Fibroblast of the aortic adventitia (primary cell): ENCODE data around the gene ERICH4. TPM values are rescaled to one million over a fixed set of nuclear protein-coding genes. Genes with fewer than 3 reads are reported as not detected.

ENCODE experiments used
- DNase-seq: peaks from one replicate; pipeline ENCODE4 v3.0.0-alpha.2; 2010; ENCODE audit warnings: low read depth
- H3K4me3 ChIP-seq: 2 replicates; pipeline ENCODE4 v1.5.1; 2011; ENCODE audit warnings: low read depth, mild to moderate bottlenecking, control low read depth, low read length, moderate library complexity
- total RNA-seq: library from RNA; depleted of rRNA; stranded (reverse); fragments of >200 nt; gene quantifications from 2 replicates; pipeline ENCODE4 v1.2.3, GENCODE V29; 2012; ENCODE audit warnings: low replicate concordance
- TF ChIP-seq, protein P1 (sequence below): IDR thresholded peaks from 2 replicates; pipeline ENCODE4 v1.5.1; 2011; ENCODE audit warnings: mild to moderate bottlenecking, low read length, control low read depth, inconsistent platforms; ENCODE audit not compliant: insufficient read depth

Gene ERICH4
- total RNA-seq, 1 donor: not detected

DNA sequence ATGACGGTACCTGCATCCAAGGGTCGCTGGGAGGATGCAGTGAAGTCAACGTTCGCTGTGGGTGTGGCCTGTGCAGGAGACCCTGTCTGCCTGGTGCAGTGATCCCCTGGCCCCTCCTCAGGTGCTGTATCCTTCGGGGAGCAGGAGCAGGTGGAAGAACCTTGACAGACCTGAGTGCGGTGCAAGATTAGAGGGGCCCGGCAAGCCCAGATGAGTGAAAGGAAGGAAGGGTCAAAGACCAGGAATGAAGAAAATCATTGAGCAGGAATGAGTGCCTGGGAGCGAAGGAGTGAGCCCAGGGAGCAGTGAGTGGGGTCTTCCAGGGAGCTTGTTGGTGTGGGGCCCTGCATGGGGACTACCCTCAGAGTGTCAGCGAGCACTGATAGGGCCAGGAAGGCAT, 28.5 kb upstream of the ERICH4 start:
- DNase-seq: no peak
- no peak overlapping the region for H3K4me3 ChIP-seq
- TF ChIP-seq, protein P1, sequence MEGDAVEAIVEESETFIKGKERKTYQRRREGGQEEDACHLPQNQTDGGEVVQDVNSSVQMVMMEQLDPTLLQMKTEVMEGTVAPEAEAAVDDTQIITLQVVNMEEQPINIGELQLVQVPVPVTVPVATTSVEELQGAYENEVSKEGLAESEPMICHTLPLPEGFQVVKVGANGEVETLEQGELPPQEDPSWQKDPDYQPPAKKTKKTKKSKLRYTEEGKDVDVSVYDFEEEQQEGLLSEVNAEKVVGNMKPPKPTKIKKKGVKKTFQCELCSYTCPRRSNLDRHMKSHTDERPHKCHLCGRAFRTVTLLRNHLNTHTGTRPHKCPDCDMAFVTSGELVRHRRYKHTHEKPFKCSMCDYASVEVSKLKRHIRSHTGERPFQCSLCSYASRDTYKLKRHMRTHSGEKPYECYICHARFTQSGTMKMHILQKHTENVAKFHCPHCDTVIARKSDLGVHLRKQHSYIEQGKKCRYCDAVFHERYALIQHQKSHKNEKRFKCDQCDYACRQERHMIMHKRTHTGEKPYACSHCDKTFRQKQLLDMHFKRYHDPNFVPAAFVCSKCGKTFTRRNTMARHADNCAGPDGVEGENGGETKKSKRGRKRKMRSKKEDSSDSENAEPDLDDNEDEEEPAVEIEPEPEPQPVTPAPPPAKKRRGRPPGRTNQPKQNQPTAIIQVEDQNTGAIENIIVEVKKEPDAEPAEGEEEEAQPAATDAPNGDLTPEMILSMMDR: no peak

DNA sequence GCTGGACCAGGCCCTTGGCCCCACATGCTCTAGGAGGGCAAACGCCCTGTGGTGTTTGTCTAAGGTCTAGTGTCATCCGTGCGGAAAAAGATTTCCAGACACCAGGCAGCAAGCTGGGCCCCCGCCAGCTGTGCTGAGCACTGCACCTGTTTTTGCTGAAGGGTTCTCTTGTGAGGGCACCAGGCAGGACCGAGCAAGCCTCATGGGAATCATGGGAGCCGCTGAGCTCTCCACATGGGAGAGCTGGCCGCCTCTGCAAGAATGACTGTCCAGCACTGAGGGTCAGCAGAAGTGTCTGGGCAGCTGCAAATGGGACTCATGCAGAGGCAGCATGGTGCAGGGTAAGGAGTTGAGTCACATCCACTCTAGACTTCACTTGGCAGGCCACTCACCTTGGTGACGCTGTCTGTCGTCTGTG, 27.8 kb upstream of the ERICH4 start:
- TF ChIP-seq, protein P1: no peak
- DNase-seq: no peak
- no peak overlapping the region for H3K4me3 ChIP-seq

DNA sequence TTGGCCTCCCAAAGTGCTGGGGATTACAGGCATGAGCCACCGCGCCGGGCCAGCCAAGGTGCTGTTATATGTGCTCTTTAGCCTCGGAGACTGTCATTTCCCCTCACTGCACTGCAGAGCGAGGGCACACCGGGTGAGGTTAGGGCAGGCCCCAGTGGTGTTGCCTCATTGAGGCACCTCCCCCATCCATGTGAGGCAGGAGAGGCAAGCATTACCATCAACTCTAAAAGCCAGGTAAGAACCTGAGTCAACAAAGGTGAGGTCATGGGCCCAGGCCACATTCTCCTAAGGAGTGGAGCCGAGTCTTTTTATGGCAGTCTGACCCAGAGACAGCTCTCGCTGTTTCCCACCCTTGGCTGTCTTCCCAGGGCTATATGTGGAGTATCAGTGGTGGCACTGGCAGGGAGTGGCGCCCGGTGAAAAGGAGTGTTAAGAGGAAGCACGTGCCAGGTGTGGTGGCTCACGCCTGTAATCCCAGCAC, 26.7 kb upstream of the ERICH4 start:
- TF ChIP-seq, protein P1: no peak
- no peak for DNase-seq
- H3K4me3 ChIP-seq: no peak overlapping the region

DNA sequence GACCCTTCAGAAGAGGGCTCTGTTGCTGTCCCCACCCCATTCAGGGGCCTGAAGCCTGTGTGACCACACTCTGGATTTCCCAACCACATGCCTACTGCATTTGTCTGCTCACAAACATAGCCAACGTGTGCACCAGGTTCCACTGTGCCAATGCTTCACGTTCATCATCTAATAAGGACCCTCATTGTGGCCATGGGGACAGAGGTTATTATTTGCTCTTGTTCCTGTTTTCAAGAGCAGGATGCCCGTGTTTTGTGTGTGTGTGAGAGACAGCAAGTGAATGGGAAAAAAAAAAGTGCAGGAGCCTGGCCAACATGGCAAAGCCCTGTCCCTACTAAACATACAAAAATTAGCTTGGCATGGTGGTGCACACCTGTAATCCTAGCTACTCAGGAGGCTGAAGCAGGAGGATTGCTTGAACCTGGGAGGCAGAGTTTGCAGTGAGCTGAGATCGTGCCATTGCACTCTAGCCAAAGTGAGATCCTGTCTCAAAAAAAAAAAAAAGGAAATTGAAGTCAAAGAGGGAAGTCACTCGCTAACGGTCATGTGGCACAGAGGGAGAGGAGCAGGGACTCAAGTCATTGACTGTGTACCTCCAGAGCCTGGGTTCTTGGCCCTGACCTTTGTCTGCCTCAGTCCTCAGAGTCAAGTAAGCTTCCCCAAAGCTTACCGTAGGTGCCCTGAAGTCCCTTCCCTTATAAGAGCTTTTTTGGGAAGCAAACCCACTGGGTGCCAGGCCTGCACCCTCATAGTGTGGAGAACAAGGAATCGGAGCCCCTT, 22.7 kb upstream of the ERICH4 start:
- TF ChIP-seq, protein P1: no peak
- no peak overlapping the region for H3K4me3 ChIP-seq
- DNase-seq: no peak

DNA sequence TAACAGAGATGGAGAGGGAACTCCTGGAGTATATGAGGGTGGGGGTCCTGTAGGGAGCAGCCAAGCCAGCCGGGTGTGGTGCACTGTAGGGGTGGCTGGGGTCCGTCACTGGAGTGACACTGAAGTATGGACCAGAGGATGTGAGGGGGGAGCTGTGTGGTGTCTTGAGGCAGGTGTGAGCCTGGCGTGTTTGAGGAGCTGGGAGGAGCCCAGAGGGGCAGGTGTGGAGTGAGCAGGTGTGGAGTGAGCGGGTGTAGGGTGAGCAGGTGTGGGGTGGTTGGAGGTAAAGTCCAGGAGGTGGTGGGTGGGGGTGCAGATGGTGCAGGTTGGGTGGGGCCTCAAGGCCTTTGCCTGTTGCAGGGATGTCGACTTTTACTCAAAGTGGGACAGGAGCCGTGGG, 21.6 kb upstream of the ERICH4 start:
- DNase-seq: no peak
- TF ChIP-seq, protein P1: no peak
- H3K4me3 ChIP-seq: no peak overlapping the region

DNA sequence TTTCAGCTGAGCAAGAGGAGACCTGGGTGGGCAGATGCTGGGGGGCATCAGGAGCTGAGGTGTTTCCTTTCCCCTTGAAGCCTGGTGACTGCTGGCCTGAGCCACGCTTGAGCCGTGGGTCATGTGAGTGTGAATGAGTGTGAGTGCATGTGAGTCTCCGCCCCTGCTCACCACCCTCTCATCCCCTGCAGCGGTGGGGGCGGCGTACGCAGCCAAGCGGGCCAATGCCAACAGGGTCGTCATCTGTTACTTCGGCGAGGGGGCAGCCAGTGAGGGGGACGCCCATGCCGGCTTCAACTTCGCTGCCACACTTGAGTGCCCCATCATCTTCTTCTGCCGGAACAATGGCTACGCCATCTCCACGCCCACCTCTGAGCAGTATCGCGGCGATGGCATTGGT, 21.0 kb upstream of the ERICH4 start:
- TF ChIP-seq, protein P1: no peak
- no peak overlapping the region for H3K4me3 ChIP-seq
- no peak for DNase-seq
